Progenitor cell of endocrine pancreas (in vitro differentiated cells): ENCODE measurements around the gene CLSTN2. TPM values are rescaled to one million over a fixed set of nuclear protein-coding genes. Genes with fewer than 3 reads are reported as not detected.
A peak's percentile ranks its signal among the peaks of the same experiment; 100 is the strongest.

Experiments used
- DNase-seq: peaks from one replicate; pipeline ENCODE4 v3.0.0; 2021; ENCODE audit warnings: low spot score; ENCODE audit not compliant: unreplicated experiment
- H3K27ac Mint-ChIP-seq: 2 replicates; pipeline ENCODE4 v1.8.0; 2021; ENCODE audit warnings: mild to moderate bottlenecking, moderate library complexity, mixed read lengths
- H3K27me3 Mint-ChIP-seq: 2 replicates; pipeline ENCODE4 v1.8.0; 2021; ENCODE audit warnings: mixed read lengths
- H3K36me3 Mint-ChIP-seq: 2 replicates; pipeline ENCODE4 v1.8.0; 2022; ENCODE audit warnings: mixed read lengths; ENCODE audit not compliant: insufficient read depth
- H3K4me1 Mint-ChIP-seq: 2 replicates; pipeline ENCODE4 v1.8.0; 2021; ENCODE audit warnings: low read depth, mixed read lengths
- H3K4me3 Mint-ChIP-seq: 2 replicates; pipeline ENCODE4 v1.8.0; 2021; ENCODE audit warnings: low read depth, mild to moderate bottlenecking, moderate library complexity, mixed read lengths
- H3K9me3 Mint-ChIP-seq: 2 replicates; pipeline ENCODE4 v1.8.0; 2021; ENCODE audit warnings: low read depth, mixed read lengths
- total RNA-seq: library from RNA; stranded (reverse); gene quantifications from 2 replicates; pipeline ENCODE4 v1.2.1, GENCODE V29; 2021
- TF ChIP-seq, protein P1 (sequence below): fragments of 200-600 bp; sonication (generic); IDR thresholded peaks from one replicate; pipeline ENCODE4 v1.5.0; 2021; ENCODE audit warnings: antibody characterized with exemption, mild to moderate bottlenecking; ENCODE audit not compliant: unreplicated experiment

CLSTN2 gene
- total RNA-seq, 1 donor from 2014 or later, result 2.8 TPM

DNA sequence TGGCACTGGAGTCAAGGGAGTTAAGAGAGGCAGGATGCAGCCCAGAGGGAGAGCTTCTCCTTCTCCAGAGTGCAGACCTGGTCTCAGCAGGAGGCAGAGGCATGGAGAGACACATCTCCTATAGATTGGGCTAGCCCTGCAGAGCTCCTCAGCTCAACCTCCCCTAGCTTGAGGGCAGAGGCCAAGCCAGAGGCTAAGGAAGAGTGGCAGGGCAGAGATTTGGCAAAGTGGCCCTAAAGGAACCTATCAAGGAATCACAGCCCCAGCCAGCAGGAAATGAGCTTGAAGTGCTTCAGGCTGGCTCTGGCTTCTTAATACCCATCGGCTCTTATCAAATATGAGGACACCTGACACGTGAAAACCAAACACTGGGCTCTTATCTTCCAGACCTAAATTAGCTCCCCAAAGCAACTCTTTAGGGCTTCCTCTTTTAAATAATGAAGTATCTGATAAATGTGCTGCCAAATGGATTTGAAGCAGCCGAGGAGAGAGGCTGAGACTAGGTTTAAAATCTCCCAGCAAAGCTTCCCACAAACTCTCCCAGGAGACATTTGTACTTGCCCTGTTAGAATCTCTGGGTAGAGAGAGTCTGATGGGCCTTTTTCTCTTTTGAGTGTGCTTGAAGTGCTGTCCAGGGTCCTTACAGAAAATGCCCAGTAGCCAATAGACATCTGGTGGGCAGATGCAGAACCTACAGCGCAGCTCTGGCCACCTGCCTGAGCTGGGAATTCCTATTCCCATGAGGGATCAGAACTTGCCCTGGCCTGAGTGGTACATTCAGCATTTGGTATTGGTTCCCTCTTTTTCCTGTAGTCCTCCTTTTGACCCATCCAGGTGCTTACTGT is 271.4 kb downstream of the CLSTN2 start:
- Mint-ChIP-seq H3K36me3 (no peaks in the 10 kb centered on the region), H3K27ac (no peak overlapping the region), H3K4me1 (no peaks in the 10 kb centered on the region), H3K4me3 (no peak overlapping the region), H3K27me3 (peaks cover 28% of the 10 kb centered on the region), H3K9me3 (no peaks in the 10 kb centered on the region)
- peak; percentile 25 for DNase-seq
- TF ChIP-seq, protein P1, sequence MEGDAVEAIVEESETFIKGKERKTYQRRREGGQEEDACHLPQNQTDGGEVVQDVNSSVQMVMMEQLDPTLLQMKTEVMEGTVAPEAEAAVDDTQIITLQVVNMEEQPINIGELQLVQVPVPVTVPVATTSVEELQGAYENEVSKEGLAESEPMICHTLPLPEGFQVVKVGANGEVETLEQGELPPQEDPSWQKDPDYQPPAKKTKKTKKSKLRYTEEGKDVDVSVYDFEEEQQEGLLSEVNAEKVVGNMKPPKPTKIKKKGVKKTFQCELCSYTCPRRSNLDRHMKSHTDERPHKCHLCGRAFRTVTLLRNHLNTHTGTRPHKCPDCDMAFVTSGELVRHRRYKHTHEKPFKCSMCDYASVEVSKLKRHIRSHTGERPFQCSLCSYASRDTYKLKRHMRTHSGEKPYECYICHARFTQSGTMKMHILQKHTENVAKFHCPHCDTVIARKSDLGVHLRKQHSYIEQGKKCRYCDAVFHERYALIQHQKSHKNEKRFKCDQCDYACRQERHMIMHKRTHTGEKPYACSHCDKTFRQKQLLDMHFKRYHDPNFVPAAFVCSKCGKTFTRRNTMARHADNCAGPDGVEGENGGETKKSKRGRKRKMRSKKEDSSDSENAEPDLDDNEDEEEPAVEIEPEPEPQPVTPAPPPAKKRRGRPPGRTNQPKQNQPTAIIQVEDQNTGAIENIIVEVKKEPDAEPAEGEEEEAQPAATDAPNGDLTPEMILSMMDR, result peak; percentile 51

DNA sequence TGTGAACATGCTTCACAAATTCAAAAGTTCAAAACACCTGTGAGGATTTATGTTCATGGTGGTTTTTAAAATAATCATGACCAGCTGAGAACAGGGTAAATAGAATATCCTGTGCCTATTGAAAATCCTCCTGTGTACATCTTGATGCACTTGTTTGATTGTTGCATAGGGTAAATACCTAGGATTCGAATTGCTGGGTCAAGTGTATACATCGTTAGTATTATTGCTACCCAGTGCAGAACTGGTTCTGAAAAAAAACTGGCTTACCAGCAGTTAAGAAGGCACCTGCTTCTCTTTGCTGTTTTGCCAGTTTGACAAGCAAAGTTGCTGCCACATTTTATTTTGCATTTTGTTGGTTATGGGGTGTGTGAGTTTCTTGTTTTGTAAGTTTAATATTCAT is 272.6 kb downstream of the CLSTN2 start:
- TF ChIP-seq, protein P1, result no peak

DNA sequence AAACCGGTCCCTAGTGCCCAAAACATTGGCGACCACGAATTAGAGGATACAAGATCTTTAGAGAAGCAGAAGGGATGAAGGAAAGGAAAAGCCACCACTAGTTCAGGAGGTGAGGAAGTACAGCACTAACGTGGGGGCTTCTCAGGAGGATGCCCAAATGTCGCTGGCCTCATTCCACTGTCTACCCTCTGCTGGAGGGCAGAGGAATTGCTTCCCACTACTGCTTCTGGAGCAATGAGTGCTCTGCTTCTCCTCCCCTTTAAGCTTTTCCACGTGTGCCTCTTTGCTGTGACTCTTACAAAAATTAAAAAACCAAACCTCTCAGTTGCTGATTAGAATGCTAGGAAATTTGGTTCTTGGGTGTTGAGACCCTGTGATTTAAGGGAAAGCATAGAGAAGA is 281.3 kb downstream of the CLSTN2 start:
- DNase-seq, result no peak
- Mint-ChIP-seq H3K36me3 (no peaks in the 10 kb centered on the region), H3K4me3 (no peak overlapping the region), H3K27ac (no peak overlapping the region), H3K4me1 (no peaks in the 10 kb centered on the region), H3K9me3 (no peaks in the 10 kb centered on the region), H3K27me3 (no peaks in the 10 kb centered on the region)
- TF ChIP-seq, protein P1, result peak; percentile 32

More for the DNA sequence above, 272.6 kb downstream of the CLSTN2 start:
- Mint-ChIP-seq H3K27me3 (peaks cover 23% of the 10 kb centered on the region), H3K4me1 (no peaks in the 10 kb centered on the region), H3K9me3 (no peaks in the 10 kb centered on the region), H3K36me3 (no peaks in the 10 kb centered on the region), H3K27ac (no peak overlapping the region), H3K4me3 (no peak overlapping the region)
- no peak for DNase-seq

DNA sequence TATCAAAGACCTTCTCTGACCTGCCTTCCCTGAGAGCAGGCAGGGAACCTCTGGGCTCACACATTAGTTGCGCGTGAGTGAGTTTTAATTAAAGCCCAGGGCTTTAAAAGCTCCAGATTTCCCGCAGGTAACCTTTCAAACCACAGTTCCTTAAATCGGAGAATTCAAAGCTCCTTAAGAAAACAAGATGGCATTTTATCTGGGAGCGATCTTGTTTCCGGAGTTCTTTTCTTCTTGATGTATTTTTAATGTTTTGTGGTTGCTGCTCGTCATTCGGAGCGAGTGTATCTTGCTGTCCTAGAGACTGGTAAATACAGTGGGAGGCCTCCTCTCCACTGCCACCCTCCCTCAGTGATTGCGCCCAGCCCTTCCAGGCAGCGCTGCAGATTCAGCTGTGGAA is 284.3 kb downstream of the CLSTN2 start:
- Mint-ChIP-seq H3K27ac (no peak overlapping the region), H3K9me3 (no peaks in the 10 kb centered on the region), H3K27me3 (no peaks in the 10 kb centered on the region), H3K36me3 (no peaks in the 10 kb centered on the region), H3K4me3 (no peak overlapping the region), H3K4me1 (no peaks in the 10 kb centered on the region)
- TF ChIP-seq, protein P1, result no peak
- DNase-seq, result no peak

DNA sequence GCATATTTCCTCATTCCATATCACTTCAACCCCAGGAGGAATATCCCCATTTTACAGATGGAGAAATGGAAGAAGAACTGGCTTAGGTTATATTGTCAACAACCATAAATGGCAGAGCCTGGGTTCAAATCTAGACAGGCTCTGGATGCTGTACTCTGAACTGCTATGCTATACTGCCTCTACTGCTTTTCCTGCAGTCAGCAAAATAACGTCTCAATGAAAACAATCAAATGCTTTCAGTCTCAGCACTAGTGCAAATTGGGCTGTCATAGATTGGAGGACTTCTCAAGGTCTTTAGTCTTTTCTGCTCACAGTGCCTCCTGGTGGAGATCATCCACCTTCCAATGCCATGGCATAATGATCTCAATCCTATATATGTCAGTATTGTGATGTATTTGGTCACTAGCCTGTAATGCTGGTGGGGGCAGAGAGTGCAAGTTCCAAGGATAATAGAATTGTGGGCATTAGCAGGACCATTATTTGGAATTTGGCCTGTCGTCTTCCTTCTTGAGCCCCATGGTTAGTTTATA is 285.0 kb downstream of the CLSTN2 start:
- H3K27ac Mint-ChIP-seq, result no peak overlapping the region
- no peaks in the 10 kb centered on the region for H3K36me3 Mint-ChIP-seq
- TF ChIP-seq, protein P1, result no peak
- no peaks in the 10 kb centered on the region for H3K27me3 Mint-ChIP-seq
- H3K4me1 Mint-ChIP-seq, result no peaks in the 10 kb centered on the region
- no peak overlapping the region for H3K4me3 Mint-ChIP-seq
- DNase-seq, result no peak
- H3K9me3 Mint-ChIP-seq, result no peaks in the 10 kb centered on the region
